GM13977 (cell line): Measurements from ENCODE around the gene PI16.

Experiments
- DNase-seq: peaks from one replicate; pipeline ENCODE4 v3.0.0; 2012; ENCODE audit warnings: low spot score
- CTCF ChIP-seq: IDR thresholded peaks from 2 replicates; pipeline ENCODE4 v1.5.1; 2012; ENCODE audit warnings: mild to moderate bottlenecking, control low read depth; ENCODE audit not compliant: insufficient read depth; ENCODE audit errors: extremely low read depth, missing control alignments
- in situ Hi-C: fragments of 300-500 bp; cut with MboI; formaldehyde crosslinking; loops from one replicate; pipeline ENCODE4 v1.12.0; 2022; ENCODE audit warnings: low sequenced_read_pairs, low pct_unique_long_range_greater_than_20kb, mixed read lengths, inconsistent platforms; ENCODE audit not compliant: unreplicated experiment

The PI16 gene

GRCh38 chr6:36955136-36955535, 598 bp downstream of the PI16 start:
- TF ChIP-seq CTCF, result no peak
- no peak for DNase-seq
- in situ Hi-C loops, result no loop called here

- in situ Hi-C loops, result no loop called here
- TF ChIP-seq CTCF, result no peak
- no peak for DNase-seq
These were observed 1.3 kb downstream of the PI16 start for GRCh38 chr6:36955671-36956445.

GRCh38 chr6:36956446-36956820, 1.9 kb downstream of the PI16 start:
- TF ChIP-seq CTCF, result no peak
- no peak for DNase-seq
- in situ Hi-C loops, result no loop called here

- DNase-seq, result no peak
- in situ Hi-C loops, result no loop called here
- no peak for TF ChIP-seq CTCF
These were observed 3.3 kb downstream of the PI16 start for GRCh38 chr6:36957773-36958271.

GRCh38 chr6:36958775-36959554, 4.4 kb downstream of the PI16 start:
- no peak for DNase-seq
- no peak for TF ChIP-seq CTCF
- in situ Hi-C loops, result no loop called here

- no peak for TF ChIP-seq CTCF
- DNase-seq, result no peak
- in situ Hi-C loops, result no loop called here
These were observed 5.2 kb downstream of the PI16 start for GRCh38 chr6:36959555-36960250.
